ENCODE results near the gene NPIPB2.

Gene NPIPB2

DNA sequence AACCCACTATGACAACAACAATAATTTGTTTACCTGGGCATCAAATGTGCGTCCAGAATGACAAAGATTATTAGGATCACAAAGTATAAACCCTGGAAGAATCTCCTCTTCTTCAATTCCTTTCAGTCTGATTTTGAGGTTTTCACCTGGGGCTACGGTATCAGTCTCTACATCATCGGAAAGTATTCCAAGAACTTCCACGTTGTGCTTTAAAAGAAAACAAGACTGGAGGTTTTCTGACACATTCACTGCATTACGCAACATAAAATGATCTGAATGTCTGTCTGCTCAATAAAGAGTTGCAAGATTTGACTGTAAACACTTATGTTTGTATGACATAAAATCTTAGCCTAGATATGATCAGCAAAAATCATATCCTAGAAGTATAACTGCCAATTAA, 64.5 kb downstream of the NPIPB2 start:
- in situ Hi-C loops (cut with MboI; ENCODE audit: low pct_unique_long_range_greater_than_20kb, low sequenced_read_pairs, unreplicated experiment): no loop called here
- no peak for DNase-seq (ENCODE audit: low spot score)
- TF ChIP-seq, protein P1, sequence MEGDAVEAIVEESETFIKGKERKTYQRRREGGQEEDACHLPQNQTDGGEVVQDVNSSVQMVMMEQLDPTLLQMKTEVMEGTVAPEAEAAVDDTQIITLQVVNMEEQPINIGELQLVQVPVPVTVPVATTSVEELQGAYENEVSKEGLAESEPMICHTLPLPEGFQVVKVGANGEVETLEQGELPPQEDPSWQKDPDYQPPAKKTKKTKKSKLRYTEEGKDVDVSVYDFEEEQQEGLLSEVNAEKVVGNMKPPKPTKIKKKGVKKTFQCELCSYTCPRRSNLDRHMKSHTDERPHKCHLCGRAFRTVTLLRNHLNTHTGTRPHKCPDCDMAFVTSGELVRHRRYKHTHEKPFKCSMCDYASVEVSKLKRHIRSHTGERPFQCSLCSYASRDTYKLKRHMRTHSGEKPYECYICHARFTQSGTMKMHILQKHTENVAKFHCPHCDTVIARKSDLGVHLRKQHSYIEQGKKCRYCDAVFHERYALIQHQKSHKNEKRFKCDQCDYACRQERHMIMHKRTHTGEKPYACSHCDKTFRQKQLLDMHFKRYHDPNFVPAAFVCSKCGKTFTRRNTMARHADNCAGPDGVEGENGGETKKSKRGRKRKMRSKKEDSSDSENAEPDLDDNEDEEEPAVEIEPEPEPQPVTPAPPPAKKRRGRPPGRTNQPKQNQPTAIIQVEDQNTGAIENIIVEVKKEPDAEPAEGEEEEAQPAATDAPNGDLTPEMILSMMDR (IDR thresholded peaks at IDR 0.05; ENCODE audit: extremely low read depth, insufficient read depth, missing control alignments): no peak

Measured in GM13977 (cell line).